COLO668 (cell line): ENCODE measurements around the gene RPS5.
"Not testable (repeated sequence)": the region's sequence is repeated elsewhere in the genome, so short reads cannot be mapped to it uniquely, and the experiment has no call there.

Experiments
- DNase-seq: peaks from one replicate; lab custom pipeline; 2025; ENCODE audit not compliant: unreplicated experiment; lab: John Stamatoyannopoulos, UW

RPS5 gene

GRCh38 chr19:58403920-58404478 is 16.9 kb downstream of the RPS5 start:
- not testable (repeated sequence) for DNase-seq

- DNase-seq, result no peak
Observed at GRCh38 chr19:58406818-58407657, 20.0 kb downstream of the RPS5 start.

DNA sequence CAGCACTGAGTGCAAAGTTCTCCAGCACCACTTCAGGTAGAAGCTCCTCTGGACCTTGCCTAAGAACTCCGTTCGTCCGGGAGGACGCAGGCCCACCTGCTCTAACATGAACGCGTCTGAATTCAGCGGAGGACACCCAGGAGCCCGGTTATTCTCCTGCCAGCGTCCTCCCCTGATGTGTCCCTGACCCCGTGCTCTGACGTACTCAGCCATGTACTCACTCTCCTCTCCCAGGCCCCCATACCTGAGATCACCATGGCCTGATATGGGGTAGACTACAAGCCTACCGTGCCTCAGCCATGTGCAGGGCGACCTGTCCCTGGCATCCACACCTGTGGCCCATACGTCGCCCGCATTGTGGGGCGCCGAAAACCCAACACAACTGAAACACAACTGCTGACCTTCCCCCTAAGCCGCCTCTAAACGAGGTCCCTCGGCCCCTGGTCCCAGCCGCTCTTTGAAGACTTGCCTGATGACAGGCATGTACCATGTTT is 20.6 kb downstream of the RPS5 start:
- peak; percentile 36 for DNase-seq

DNA sequence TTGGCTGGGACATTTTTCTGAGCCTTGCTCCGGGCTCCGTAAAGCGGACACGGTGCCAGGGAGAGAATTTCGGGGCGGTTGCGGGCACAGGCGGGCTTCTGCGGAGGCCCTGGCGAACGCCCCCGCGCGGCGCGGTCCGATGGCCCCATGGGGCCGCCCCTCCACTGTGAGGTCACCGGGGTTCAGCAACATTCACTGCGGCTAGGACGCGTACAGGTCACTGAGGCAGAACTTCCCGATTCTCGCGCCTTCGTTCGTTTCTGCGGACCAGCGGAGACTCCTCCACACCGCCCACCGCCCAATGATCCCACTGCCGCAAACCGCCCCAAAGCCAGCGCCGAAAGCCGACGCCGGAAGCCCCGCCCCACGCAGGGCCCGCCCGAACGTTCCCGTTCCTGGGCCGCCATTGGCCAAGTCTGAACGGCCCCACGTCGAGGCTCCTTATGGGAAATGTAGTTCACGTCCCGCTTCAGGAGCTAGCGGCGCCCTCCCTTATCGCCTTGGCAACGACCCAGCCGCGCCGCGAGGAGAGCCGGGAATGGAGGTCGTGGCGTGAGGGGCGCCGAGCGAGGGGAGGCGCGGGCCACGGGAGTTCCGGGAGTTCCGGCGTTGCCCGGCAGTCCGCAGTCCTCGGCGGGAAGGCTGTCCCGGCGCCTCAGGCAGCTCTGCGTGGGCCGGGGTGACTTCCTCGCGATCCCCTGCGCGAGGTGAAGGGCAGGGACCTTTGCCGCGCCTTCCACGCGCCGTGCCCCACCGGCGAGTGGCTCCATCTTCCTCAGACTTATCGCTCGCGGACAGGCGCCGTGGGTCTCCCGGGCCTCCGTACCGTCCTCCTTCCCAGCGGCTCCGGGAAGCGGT is 21.3 kb downstream of the RPS5 start, which contains the start of gene ZNF584:
Gene ZNF584, plus strand, starts transcription at position 498 of the 858 bp plus-strand sequence. CDS start 499 bp downstream, outside the sequence.
- DNase-seq, result peak; percentile 93

GRCh38 chr19:58409010-58409790 is 22.1 kb downstream of the RPS5 start:
- peak; percentile 36 for DNase-seq

DNA sequence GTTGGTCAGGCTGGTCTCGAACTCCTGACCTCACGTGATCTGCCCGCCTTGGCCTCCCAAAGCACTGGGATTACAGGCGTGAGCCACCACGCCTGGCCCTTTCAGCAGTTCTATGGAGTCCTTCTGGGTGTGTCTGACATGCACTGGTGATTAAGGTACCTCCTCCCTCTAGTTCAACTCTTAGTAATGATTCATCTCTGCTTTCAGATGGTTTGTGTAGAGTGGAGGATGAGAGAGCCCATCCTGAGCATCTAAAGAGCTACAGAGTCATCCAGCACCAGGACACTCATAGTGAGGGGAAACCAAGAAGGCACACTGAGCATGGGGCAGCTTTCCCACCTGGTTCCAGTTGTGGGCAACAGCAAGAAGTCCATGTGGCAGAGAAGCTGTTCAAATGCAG is 29.5 kb downstream of the RPS5 start:
- DNase-seq, result no peak

DNA sequence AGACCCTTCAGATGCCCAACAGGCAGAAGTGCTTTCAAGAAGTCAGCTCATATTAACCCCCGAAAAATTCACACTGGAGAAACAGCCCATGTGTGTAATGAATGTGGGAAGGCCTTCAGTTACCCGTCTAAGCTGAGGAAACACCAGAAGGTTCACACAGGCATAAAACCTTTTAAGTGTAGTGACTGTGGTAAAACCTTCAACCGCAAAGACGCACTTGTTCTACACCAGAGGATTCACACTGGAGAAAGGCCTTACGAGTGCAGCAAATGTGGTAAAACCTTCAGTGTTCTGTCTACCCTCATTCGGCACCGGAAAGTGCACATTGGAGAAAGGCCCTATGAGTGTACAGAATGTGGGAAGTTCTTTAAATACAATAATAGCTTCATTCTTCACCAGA is 30.0 kb downstream of the RPS5 start:
- DNase-seq, result no peak

- no peak for DNase-seq
Observed at GRCh38 chr19:58428617-58429016, 41.5 kb downstream of the RPS5 start.

- no peak for DNase-seq
Observed at GRCh38 chr19:58429745-58430144, 42.7 kb downstream of the RPS5 start.

DNA sequence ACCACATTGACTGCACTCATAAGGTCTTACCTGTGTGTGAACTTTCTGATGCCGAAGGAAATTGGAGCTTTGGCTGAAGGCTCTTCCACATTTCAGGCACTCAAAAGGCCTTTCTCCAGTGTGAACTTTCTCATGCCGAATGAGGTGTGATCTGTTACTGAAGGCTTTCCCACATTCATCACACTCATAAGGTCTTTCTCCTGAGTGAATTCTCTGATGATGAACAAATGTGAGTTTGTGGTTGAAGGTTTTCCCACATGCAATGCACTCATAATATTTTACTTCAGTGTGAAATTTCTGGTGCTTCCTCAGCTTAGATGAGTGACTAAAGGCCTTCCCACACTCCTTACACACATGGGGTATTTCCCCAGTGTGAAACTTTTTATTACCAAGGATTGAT is 47.1 kb downstream of the RPS5 start:
- no peak for DNase-seq

DNA sequence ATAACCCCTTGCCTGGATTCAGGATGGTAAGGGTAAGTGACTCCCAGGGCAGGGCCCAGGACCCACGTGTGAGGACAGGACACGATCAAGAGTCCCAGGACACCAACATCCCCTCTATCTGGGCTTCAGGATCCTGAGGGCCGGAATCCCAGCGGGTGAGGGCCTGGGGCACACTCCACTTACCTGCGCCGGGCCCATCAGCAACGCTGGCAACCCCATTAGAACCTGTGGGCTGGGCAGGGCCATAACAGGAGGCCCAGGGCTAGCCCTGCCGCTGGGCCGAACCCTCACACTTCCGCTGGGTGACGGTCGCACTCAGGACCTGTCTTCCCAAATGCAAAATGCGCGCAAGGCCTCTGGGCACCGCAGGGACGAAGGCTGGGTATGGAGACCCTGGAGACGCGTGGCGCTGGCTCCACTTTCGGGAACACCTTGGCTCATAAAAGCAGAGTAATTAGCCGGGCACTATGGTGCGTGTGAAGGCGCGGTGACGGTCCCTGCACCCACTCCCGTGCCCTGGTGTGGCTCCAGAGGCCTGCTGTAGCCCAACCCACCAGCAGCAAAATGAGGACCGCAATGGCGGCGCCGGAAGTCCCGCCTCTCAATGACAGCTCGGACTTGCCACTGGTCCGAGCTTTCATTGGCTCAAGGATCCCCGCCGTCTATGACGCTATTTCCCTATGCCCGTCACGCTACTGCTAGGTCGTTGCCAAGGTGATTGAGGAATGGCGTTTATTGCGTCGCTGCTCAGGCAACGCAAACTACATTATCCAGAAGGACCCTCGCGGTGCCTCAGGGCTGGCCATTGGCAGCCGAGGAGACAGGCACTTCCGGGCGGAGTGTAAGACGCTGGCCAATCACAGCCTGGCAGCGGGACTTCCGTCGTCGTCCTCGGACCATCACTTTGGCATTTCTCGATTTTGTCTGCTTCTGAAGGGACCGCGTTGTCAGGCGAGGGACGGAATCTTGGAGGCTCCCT is 52.8 kb downstream of the RPS5 start, which contains the start of gene ZNF132:
Gene ZNF132, minus strand, starts transcription at position 578 of the 979 bp plus-strand sequence. Its CDS starts 332 bp downstream, at position 246.
- DNase-seq, result peak; percentile 94

GRCh38 chr19:58440556-58440955 is 53.5 kb downstream of the RPS5 start:
- DNase-seq, result no peak

DNA sequence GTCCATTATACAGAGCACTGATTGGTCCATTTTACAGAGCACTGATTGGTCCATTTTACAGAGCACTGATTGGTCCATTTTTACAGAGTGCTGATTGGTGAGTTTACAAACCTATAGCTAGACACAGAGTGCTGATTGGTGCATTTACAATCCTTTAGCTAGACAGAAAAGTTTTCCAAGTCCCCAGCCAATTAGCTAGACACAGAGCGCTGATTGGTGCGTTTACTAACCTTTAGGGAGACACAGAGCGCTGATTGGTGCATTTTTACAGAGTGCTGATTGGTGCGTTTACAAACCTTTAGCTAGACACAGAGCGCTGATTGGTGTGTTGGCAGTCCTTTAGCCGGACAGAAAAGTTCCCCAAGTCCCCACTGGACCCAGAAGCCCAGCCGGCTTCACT is 55.9 kb downstream of the RPS5 start:
- DNase-seq, result not testable (repeated sequence)
